ENCODE results near the gene BMP10.

BMP10 gene, protein sequence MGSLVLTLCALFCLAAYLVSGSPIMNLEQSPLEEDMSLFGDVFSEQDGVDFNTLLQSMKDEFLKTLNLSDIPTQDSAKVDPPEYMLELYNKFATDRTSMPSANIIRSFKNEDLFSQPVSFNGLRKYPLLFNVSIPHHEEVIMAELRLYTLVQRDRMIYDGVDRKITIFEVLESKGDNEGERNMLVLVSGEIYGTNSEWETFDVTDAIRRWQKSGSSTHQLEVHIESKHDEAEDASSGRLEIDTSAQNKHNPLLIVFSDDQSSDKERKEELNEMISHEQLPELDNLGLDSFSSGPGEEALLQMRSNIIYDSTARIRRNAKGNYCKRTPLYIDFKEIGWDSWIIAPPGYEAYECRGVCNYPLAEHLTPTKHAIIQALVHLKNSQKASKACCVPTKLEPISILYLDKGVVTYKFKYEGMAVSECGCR

DNA sequence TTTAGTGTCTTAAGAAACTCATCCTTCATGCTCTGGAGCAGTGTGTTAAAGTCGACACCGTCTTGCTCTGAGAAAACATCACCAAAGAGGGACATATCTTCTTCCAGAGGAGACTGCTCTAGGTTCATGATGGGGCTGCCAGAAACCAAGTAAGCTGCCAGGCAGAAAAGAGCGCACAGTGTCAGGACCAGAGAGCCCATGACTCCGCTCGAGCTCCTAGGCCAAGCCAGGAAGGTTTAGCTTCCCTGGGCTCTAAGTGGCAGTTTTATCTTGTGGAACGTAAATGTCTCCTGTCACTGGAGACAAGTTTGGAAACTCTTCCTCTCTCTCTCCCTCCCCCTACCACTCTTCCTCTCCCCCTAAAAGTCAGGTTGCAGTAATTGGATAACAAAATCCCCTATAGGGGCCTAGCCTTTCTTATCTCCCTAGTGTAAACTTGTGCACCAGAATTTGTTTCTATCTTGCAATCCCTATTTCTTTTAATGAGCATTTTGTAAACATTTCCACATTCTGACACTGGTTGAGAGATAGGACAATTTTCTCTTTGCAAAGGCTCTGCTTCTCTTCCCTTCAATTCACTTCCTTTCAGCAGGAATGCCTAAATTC is at the start of gene BMP10:
Gene BMP10, minus strand, starts transcription at position 239 of the 606 bp plus-strand sequence. Its CDS starts 39 bp downstream, at position 200.
- no peak for DNase-seq (ENCODE audit: low read depth)

DNA sequence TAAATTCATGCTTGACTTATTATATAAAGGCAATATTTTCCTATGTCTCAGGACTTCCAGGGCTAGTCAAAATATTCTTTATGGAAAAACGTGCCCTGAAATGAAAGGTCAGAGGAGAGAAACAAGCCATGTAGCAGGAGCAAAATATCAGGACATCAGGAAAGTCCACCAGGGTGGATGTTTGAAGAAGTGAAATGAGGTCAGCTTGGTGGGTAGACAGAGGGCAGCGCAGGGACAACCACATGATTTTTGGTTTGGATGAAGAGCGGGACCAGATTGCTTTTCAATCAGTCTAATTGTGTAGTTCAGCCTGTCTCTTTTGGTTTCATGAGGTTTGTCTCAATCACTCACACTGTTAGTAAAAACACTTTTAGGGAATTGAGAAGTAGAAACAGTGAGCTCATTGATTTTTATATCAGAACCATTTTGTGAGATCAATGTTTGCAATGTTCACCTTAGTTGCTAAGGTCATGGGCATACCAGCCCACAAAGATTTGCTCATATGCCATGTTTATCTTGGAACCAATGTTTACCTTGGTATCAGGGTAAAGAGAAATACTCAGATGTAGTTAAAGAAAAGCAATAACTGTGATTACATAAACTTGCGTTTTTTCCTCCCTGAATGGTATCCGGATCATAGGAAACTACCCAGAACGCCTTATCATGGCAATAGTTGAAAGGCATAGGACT is 49.4 kb upstream of the BMP10 start:
- no peak for DNase-seq (ENCODE audit: low read depth)

DNA sequence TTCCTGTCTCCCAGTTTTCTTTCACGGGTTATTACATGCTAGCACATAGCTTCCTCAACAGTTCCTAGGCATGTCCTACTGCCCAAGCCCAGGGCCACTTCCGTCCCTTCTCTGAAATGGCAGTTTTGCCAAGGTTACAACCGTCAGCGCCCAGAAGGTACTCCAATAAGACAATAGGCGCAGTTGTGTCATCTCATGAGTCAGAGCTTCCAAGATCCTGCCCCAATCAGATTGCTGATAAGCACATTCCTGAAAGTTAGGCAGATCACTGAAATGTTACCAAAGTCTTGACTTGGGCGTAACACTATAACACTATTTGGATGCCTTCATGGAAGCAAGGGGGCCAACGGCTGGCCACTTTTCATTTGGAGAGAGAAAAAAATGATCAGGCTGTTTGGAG is 47.3 kb upstream of the BMP10 start:
- no peak for DNase-seq (ENCODE audit: low read depth)

DNA sequence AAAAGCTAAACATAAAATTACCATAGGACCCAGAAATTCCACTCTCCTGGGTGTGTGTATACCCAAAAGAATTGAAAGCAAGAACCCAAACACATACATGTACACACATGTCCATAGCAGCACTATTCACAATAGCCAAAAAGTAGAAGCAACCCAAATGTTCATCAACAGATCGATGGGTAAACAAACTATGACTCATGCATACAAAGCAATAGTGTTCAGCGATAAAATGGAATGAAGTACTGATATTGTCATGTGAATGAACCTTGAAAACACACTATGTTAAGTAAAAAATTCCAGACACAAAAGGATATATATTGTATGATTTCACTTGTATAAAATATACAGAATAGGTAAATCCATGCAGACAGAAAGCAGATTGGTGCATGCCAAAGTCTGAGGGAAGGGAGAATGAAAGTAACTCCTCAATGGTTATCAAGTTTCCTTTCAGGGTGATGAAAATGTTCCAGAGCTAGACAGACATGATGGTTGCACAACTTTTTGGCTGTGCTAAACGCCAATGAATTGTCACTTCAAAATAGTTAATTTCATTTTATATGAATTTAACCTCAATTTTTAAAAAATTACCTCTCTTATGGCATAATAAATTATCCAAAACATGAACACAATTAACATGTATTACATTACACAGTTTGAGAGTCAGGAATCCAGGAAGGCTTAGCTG is 46.0 kb upstream of the BMP10 start:
- DNase-seq (ENCODE audit: low read depth) = no peak

DNA sequence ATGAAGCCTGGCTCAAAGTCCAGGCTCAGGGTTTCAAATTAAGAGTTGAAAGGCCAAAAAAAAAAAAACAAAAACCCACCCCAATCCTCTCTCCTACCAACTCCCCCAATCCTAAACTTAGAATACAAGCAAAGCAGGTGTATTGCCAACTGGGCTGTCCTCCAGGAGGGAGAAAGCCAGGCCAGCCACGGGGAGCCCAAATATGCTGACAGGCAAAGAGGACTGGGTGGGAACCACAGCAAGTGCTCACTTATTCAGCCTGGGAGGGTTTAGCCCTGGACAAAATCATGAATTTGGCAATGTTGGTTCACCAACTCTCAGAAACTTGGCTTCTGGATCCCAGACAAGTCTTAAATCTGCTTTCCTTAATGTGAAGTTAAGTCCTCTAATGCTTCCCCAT is 45.0 kb upstream of the BMP10 start:
- no peak for DNase-seq (ENCODE audit: low read depth)

DNA sequence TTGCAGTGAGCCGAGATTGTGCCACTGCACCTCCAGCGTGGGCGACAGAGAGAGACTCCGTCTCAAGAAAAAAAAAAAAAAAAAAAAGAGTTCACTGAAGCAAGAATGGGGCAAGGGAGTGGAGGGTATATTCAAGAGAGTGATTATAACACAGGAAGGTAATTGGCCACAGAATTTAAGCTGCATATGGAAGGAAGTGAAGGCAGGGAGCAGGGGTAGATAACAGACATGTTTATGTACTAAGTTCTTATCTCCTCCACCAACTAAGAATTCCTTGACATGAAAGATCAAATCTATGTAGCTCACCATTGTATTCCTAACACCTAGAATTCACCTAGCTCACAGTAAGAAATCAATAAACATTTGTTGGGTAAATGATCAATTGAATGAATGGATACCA is 44.2 kb upstream of the BMP10 start:
- no peak for DNase-seq (ENCODE audit: low read depth)

DNA sequence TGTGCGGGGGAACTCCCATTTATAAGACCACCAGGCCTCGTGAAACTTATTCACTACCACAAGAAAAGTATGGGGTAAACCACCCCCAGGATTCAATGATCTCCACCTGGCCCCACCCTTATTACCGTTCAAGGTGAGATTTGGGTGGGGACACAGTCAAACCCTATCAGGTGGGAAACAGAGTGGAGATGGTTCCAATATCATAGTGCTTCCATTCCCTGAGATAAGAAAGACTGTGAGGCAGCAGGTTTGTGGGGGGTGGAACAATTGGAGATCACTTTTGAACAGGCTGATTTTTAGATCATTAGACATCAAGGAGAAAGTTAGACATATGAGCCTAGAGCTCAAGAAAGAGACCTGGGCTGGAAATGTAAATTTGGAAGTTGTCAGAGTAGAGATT is 42.2 kb upstream of the BMP10 start:
- DNase-seq (ENCODE audit: low read depth) = no peak

DNA sequence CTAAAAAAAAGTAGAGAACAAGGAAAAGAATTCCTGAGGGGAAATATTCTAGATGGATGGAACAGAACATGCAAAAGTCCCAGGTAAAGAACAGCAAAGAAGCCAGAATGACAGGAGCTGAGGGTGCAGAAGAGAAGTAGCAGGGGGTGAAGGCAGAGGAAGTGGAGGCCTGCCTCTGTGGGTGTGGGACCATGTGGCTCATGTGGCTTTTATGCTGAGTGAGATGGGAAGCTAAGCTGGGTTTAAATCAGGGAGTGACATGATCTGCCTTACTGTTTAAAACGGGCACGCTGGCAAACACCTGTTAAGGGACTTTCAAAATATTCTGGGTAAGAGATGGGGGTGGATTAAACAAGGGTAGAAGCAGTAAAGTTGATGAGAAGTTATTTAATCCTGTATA is 41.5 kb upstream of the BMP10 start:
- no peak for DNase-seq (ENCODE audit: low read depth)

DNA sequence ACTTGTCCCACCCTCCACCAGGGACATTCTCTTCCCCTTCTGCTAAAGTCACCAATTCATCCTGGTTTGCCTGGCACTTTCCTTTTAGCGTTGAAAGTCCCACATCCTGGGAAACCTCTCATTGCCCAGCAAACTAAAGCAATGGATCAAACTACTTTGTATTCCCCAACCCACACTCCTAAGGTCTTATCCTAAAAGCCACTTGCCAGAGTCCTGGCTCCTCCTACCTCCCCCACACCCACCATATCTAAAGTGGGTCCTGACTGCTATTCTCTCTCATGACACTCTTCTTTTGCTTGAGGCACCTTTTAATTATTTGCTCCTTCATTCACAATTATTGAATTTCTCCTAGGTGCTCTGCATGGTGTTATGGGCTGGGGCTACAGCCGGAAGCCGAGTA is 40.9 kb upstream of the BMP10 start:
- no peak for DNase-seq (ENCODE audit: low read depth)

DNA sequence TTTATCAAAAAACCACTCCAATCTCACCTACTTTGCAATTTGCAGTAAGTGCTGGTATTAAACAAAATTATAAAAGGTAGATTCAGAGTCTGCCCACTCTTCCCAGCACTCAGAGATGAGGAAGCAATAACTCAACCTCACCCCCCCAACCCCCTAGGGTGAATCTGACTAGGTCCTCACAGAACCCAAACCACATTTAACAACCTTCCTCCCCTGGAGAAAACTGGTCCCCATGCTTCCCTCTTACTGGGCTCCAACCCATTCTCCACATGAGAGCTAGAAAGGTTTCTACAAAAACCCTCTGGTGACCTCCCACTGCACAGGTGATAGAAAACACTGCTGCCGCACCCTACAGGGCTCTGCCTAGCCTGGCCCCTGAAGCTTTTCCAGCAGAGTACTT is 40.5 kb upstream of the BMP10 start:
- no peak for DNase-seq (ENCODE audit: low read depth)

DNA sequence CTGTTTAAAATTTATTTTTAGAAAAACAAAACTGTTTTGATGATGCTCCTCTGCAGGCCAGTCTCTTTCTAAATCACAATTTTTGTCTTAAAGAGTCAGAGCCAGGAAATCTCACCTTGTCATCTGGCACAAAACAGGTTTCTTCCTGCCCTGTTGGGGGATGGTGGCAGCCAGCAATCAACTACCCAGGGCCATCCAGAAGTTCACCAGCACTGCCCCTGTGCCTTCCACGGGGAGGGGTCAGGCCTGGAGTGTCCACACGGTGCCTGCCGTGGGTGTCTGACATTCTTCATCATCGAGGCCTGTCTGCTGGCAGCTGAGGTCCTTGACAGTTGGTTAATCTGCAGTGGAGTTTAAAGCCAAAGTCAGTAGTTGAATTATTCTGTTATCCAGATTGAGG is 40.0 kb upstream of the BMP10 start:
- no peak for DNase-seq (ENCODE audit: low read depth)

DNA sequence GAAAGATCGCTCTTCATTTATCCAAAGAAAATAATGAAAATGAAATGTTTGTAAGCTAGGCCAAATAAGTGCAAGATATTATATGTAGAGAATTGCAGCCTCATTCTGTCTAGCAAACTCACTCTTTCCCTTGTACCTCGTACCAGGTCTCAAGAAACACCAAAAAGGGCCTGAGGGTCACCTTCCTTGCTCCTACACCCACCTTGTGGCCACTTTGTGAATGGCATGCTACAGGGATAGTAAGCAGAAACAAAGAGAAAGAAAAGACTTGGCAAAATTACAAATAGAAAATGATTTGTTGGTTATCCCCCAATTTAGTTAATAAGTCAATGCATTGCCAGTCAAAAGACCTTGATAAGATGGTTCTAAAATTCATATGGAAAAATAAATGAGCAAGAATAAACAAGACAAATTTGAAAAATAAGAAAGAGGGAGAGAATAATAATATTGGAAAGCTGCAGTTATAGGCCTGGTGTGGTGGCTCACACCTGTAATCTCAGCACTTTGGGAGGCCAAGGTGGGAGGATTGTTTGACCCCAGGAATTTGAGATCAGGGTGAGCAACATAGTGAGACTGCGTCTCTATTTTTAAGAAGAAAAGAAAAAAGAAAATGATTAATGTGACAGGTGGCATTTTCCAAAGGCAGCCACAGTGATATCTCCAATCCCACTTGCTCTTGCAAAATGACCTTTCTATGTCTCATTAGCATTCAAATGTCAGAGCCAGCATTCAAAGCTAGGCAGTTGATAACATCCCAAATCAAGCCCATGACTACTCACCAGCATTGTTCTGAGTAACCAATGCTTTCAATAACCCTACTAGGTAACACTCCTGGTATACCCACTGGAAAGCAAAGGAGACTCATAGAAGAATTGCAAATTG is 38.8 kb upstream of the BMP10 start:
- DNase-seq (ENCODE audit: low read depth) = peak; percentile 58

DNA sequence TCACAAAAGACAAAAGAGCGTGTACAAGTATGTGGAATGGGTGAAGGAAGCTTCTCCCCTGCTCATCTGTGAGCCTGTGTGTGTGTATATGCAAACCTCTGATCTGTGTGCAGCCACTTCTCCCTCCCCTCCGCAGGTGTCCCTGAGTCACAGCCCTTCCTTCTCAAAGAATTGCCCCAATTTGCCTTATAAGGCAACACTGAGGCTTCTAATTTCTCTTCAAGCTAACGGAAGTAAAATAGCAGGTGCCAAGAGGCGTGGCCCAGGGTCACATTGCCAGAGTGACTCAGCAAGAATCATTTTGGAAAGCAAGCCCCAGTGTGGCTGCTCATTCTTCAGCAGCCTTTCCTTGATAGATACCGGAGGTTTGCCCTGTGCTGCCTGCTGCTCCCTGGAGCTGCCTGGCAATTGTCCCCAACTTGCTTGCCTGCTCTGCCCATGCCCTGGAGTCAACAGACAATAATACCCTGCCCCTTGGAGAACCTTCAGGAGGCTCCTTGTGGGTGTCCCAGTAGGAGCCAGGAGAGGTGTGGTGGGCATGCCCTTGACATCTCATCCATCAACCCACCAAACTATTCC is 37.3 kb upstream of the BMP10 start:
- DNase-seq (ENCODE audit: low read depth) = peak; percentile 72

DNA sequence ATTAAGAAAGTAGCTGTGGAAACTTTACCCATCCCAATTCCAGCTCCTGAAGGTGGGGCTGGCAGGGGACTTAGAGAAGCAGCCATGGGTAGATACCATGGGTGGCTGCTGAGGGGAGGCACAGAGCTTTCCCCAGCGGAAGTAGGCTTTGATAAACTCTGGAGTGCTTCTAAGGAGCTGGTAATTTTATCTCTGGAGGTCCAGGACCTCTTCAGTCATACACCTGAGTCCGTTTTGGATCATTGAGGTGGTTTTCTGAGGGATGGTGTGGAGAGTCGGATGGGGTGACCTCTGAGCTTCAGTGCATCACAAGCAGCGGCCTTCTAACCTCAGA is 36.7 kb upstream of the BMP10 start:
- no peak for DNase-seq (ENCODE audit: low read depth)

DNA sequence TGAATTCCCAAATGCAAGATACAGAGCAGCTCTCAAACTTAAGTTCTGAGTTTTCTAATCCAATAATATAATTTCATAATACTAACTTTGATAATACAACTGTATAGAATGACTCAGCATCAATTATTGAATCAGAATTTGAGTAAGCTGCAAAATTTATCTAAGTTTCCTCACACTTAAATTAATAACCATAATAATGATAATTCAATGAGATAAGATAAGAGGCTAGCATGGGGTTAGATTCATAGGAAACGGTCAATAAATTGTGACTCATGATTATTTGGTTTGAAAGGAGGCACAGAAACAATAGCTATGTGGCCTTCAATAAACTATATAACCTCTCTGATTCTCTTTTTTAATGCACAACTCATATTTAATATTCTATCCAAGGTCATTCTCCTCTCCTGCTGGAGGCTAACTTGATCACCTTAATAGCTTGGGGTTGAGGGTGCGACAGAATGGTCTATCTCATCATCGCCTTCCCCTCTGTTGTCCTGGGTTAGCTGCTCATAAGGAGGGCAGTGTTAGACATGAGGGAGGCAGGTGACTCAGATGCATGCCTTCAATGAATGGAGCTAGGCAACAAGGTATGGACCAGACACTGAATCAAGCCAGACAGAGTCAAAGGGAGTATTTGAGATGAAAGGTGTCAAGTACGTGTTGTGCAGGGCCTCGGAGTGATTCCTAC is 36.2 kb upstream of the BMP10 start:
- no peak for DNase-seq (ENCODE audit: low read depth)

DNA sequence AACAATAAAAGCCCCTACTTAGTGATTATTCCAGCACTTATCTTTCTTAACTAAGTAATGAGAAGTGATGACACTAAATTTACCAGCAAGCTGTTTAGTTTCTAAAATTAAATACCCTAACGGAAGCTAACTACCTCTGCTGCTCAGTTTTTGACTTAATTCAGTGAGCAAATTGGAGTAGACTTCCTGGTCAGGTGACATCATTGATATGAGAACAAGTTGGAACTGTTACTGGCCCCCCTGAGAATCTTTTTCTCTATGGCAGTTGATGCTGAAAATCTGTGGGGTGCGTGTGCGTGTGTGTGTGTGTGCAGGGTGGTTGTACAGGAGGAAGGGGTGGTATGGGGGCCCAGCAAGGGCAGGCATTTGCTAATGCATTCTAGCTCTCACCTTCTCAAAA is 35.5 kb upstream of the BMP10 start:
- no peak for DNase-seq (ENCODE audit: low read depth)

DNA sequence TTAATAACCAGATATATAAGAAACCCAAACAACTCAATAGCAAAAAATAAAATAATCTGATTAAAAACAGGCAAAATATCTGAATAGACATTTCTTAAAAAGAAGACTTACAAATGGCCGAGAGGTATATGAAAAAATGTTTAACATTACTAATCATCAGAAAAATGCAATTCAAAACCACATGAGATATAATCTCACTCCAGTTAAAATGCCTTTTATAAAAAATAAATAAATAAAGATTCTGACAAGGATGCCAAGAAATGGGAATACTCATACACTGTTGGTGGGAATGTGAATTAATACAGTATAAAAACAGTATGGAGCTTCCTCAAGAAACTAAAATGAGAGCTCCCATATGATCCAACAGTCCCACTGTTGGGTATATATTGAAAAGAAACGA is 33.9 kb upstream of the BMP10 start:
- DNase-seq (ENCODE audit: low read depth) = no peak

DNA sequence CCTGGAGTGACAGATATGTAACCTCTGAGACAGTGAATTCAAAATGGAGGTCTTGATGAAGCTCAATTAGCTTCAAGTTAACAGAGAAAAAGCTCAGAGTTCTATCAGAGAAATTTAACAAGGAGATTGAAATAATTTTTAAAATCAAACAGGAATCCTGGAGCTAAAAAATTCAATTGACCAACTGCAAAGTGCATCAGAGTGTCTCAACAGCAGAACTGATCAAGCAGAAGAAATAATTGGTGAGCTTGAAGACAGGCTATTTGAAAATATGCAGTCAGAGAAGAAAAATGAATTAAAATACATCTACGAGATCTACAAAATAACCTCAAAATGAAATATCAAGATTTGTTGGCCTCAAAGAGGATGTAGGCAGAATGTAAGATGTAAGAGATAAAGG is 30.4 kb upstream of the BMP10 start:
- DNase-seq (ENCODE audit: low read depth) = no peak

DNA sequence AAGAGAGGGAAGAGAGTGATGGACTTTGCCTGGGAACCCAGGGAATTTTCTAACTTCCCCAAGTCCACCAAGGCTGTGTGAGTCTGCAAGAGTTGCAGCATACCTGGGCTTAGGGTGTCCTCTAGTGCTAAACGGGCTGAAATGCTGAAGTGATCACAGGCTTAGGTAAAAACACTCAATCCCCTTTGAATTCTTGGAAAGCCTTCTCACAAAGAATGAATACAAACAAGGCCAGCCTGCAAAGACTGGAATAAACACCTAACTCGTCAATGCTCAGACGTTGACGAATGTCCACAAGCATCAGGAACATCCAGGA is 30.0 kb upstream of the BMP10 start:
- no peak for DNase-seq (ENCODE audit: low read depth)

DNA sequence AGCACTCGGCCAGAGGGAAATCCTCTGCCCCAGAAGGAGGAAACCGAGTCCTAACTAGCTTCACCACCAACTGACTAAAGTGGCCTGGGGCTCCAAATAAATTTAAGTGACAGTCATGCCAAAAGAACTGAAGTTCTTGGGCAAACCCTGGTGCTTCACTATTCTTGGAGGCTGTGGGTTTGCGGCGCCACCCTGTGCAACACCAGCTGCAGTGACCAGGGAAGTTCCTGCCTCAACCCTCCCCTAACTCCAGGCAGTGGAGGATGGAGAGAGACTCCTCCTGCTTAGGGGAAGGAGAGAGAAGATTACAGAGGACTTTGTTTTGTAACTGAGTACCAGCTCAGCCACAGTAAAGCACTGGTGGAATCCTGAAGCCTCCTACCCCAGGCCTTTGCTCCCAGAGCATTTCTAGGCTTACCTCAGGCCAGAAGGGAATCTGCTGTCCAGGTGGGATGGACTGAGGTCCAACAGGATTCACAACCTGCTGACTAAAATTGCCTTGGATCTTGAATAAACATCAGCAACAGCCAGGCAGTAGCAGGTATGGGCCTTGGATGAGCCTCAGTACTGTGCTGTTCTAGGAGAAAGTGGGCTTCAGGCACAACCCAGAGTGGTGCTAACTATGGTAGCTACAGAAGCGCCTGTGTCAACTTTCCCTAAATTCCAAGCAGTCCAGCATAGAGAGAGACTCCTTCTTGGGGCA is 29.4 kb upstream of the BMP10 start:
- no peak for DNase-seq (ENCODE audit: low read depth)
